Panc1 (cell line): ENCODE results near the gene HSD17B1. TPM values are rescaled to one million over a fixed set of nuclear protein-coding genes. Genes with fewer than 3 reads are reported as not detected.

Source experiments
- ATAC-seq: fragments of 200-7000 bp; cut with Tn5 transposase; 2 replicates; pipeline ENCODE4 v1.9.1; 2020; ENCODE audit warnings: mild to moderate bottlenecking, moderate library complexity
- BruUV-seq: library from RNA; stranded (reverse); fragments of 400-500 nt; replicated peaks from 2 replicates; lab custom pipeline; 2021; lab: Mats Ljungman, UMichigan
- CTCF ChIA-PET: fragments of 300-600 bp; sonication (Branson Sonifier 250); formaldehyde crosslinking; loops from one replicate; lab custom pipeline; 2022; ENCODE audit warnings: antibody characterized with exemption; lab: Charles Lee
- POLR2A ChIA-PET: fragments of 300-600 bp; sonication (Branson Sonifier 250); formaldehyde crosslinking; loops from one replicate; lab custom pipeline; 2022; ENCODE audit warnings: antibody characterized with exemption; lab: Charles Lee
- DNase-seq: peaks from one replicate; pipeline ENCODE4 v3.0.0-alpha.2; 2010; ENCODE audit warnings: low read depth, low spot score
- H3K27ac ChIP-seq: 2 replicates; pipeline ENCODE4 v1.5.1; 2011; ENCODE audit warnings: mild to moderate bottlenecking, low read length, inconsistent platforms
- H3K27me3 ChIP-seq: fragments of 200-500 bp; sonication (Bioruptor generic); 2 replicates; pipeline ENCODE4 v1.6.0; 2014; ENCODE audit warnings: low read length, inconsistent platforms; ENCODE audit not compliant: control insufficient read depth, insufficient read depth
- H3K36me3 ChIP-seq: fragments of 200-500 bp; sonication (Bioruptor generic); 2 replicates; pipeline ENCODE4 v1.5.1; 2014; ENCODE audit warnings: inconsistent platforms, mild to moderate bottlenecking, low read length, moderate library complexity; ENCODE audit not compliant: control insufficient read depth, insufficient read depth
- H3K4me1 ChIP-seq: 2 replicates; pipeline ENCODE4 v1.5.1; 2011; ENCODE audit warnings: inconsistent platforms, mild to moderate bottlenecking, low read length, moderate library complexity; ENCODE audit not compliant: control insufficient read depth, insufficient read depth
- H3K4me3 ChIP-seq, 2 experiments: 2 replicates each; pipeline ENCODE4 v1.5.1; 2011 to 2012; ENCODE audit warnings: low read depth in 2 of 2, low read length in 2 of 2, mild to moderate bottlenecking in 2 of 2, inconsistent platforms in 1 of 2, moderate library complexity in 1 of 2
- H3K9me3 ChIP-seq: fragments of 200-500 bp; sonication (Bioruptor generic); 2 replicates; pipeline ENCODE4 v1.5.1; 2014; ENCODE audit warnings: low read depth, mild to moderate bottlenecking, inconsistent platforms, low read length, moderate library complexity; ENCODE audit not compliant: control insufficient read depth, insufficient read depth
- CTCF ChIP-seq: fragments of 450-650 bp; IDR thresholded peaks from 2 replicates; pipeline ENCODE4 v1.5.1; 2017; ENCODE audit warnings: mild to moderate bottlenecking
- POLR2AphosphoS5 ChIP-seq: IDR thresholded peaks from 2 replicates; pipeline ENCODE4 v1.6.1; 2012; ENCODE audit warnings: mild to moderate bottlenecking, low read depth, low read length, moderate library complexity
- REST ChIP-seq, 2 experiments: IDR thresholded peaks; 2 replicates each; pipeline ENCODE4 v1.6.1; 2011 to 2012; ENCODE audit warnings: low read depth in 2 of 2, control low read depth in 1 of 2, low read length in 1 of 2, mild to moderate bottlenecking in 1 of 2, moderate library complexity in 1 of 2; ENCODE audit not compliant: insufficient read depth in 1 of 2
- SIN3A ChIP-seq: IDR thresholded peaks from 2 replicates; pipeline ENCODE4 v1.6.1; 2012; ENCODE audit warnings: low read depth, mild to moderate bottlenecking, low read length, moderate library complexity, borderline replicate concordance; ENCODE audit not compliant: insufficient read depth
- TCF7L2 ChIP-seq: IDR thresholded peaks from 2 replicates; pipeline ENCODE4 v1.6.1; 2011; ENCODE audit warnings: mild to moderate bottlenecking, low read depth, low read length, inconsistent platforms
- in situ Hi-C: cut with HindIII; loops from 2 replicates; pipeline ENCODE4 v1.10.0; 2016; ENCODE audit warnings: low sequenced_read_pairs, low pct_unique_long_range_greater_than_20kb
- intact Hi-C: fragments of 100-400 bp; cut with micrococcal nuclease; formaldehyde crosslinking; loops from one replicate; pipeline ENCODE4 v1.10.0; 2022; ENCODE audit not compliant: unreplicated experiment
- total RNA-seq: library from RNA; stranded (reverse); gene quantifications from one replicate; pipeline ENCODE4 v1.2.1, GENCODE V29; 2021; ENCODE audit not compliant: unreplicated experiment

The HSD17B1 gene
- total RNA-seq, 1 experiment from 2014 or later = 5.4 TPM

GRCh38 chr17:42559075-42559474 lies 6.4 kb downstream of the HSD17B1 start:
- ChIA-PET CTCF (no interaction called here), POLR2A (no interaction called here)
- DNase-seq = no peak
- no peak for TF ChIP-seq POLR2AphosphoS5
- TF ChIP-seq CTCF = no peak
- no peak for TF ChIP-seq TCF7L2
- TF ChIP-seq SIN3A = no peak
- no peak for TF ChIP-seq REST (IDR thresholded peaks at IDR 0.05; ENCODE audit: insufficient read depth in 1 of 2, low read depth in 2 of 2, low read length in 1 of 2)
- in situ Hi-C loops (no loop called here), intact Hi-C loops (no loop called here)
- H3K36me3 ChIP-seq = peaks cover 3% of the 10 kb centered on the region; the same call in 1 of the 2 replicates
- BruUV-seq = no TSS peak
- no peaks in the 10 kb centered on the region for H3K9me3 ChIP-seq
- no peaks in the 10 kb centered on the region for H3K27me3 ChIP-seq
- H3K4me1 ChIP-seq = peaks cover 19% of the 10 kb centered on the region
- ATAC-seq = no peak
- no peak overlapping the region for H3K27ac ChIP-seq
- H3K4me3 ChIP-seq = no peak overlapping the region

GRCh38 chr17:42560246-42560645 lies 7.5 kb downstream of the HSD17B1 start:
- Histone ChIP-seq H3K9me3 (no peaks in the 10 kb centered on the region), H3K4me1 (peaks cover 23% of the 10 kb centered on the region), H3K27me3 (no peaks in the 10 kb centered on the region), H3K27ac (no peak overlapping the region), H3K36me3 (peaks cover 7% of the 10 kb centered on the region), H3K4me3 (no peak overlapping the region)
- in situ Hi-C loops = no loop called here
- TF ChIP-seq TCF7L2 (no peak), REST (IDR thresholded peaks at IDR 0.05; ENCODE audit: insufficient read depth in 1 of 2, low read depth in 2 of 2, low read length in 1 of 2) (no peak), POLR2AphosphoS5 (no peak)
- ChIA-PET POLR2A (no interaction called here), CTCF (no interaction called here)
- intact Hi-C loops = no loop called here
- DNase-seq (no peak), ATAC-seq (no peak)
- BruUV-seq = no TSS peak
